Liver (tissue), 3 donors: ENCODE results near the gene S100A2.

Experiments used
- GABPA ChIP-seq, 2 donors: IDR thresholded peaks in 1 of 2; conservative IDR thresholded peaks in 1 of 2; 2 replicates each; pipeline ENCODE4 v1.6.1; 2016; ENCODE audit warnings: antibody characterized with exemption in 2 of 2, mild to moderate bottlenecking in 1 of 2, moderate library complexity in 1 of 2
- TF ChIP-seq, protein P1 (sequence below): fragments of 150-350 bp; IDR thresholded peaks from 2 replicates; pipeline ENCODE4 v1.5.1; 2017; ENCODE audit warnings: improper control_type of control experiment, low read depth, low read length; ENCODE audit not compliant: missing input control
- TF ChIP-seq, protein P2 (sequence below): IDR thresholded peaks from 2 replicates; pipeline ENCODE4 v1.6.1; 2016; ENCODE audit warnings: antibody characterized with exemption, mild to moderate bottlenecking
- donor health status: healthy.
- donor health status: healthy.

DNA sequence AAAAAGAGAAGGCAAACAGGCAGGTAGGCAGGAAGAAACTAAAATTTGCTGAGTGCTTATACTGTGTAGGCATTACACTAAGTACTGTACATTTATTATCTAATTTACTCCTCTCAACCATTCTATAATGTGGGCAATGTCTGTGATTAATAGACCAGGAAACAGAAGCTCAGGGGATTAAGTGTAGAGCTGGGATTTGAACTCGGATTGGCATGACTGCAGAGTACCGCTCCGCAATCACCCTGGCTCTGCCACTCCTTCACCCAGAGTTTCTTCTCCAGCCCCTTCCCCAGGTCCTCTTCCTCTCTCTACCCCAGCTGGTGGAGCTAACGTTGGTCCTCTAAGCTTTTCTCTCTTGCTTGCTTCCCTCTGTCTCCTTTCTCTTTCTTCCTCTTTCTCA is 11.5 kb upstream of the S100A2 start:
- TF ChIP-seq, protein P1, sequence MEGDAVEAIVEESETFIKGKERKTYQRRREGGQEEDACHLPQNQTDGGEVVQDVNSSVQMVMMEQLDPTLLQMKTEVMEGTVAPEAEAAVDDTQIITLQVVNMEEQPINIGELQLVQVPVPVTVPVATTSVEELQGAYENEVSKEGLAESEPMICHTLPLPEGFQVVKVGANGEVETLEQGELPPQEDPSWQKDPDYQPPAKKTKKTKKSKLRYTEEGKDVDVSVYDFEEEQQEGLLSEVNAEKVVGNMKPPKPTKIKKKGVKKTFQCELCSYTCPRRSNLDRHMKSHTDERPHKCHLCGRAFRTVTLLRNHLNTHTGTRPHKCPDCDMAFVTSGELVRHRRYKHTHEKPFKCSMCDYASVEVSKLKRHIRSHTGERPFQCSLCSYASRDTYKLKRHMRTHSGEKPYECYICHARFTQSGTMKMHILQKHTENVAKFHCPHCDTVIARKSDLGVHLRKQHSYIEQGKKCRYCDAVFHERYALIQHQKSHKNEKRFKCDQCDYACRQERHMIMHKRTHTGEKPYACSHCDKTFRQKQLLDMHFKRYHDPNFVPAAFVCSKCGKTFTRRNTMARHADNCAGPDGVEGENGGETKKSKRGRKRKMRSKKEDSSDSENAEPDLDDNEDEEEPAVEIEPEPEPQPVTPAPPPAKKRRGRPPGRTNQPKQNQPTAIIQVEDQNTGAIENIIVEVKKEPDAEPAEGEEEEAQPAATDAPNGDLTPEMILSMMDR = no peak
- TF ChIP-seq GABPA (IDR thresholded peaks at IDR 0.05 in 1 of 2, conservative IDR thresholded peaks at IDR 0.05 in 1 of 2) = no peak
- TF ChIP-seq, protein P2, sequence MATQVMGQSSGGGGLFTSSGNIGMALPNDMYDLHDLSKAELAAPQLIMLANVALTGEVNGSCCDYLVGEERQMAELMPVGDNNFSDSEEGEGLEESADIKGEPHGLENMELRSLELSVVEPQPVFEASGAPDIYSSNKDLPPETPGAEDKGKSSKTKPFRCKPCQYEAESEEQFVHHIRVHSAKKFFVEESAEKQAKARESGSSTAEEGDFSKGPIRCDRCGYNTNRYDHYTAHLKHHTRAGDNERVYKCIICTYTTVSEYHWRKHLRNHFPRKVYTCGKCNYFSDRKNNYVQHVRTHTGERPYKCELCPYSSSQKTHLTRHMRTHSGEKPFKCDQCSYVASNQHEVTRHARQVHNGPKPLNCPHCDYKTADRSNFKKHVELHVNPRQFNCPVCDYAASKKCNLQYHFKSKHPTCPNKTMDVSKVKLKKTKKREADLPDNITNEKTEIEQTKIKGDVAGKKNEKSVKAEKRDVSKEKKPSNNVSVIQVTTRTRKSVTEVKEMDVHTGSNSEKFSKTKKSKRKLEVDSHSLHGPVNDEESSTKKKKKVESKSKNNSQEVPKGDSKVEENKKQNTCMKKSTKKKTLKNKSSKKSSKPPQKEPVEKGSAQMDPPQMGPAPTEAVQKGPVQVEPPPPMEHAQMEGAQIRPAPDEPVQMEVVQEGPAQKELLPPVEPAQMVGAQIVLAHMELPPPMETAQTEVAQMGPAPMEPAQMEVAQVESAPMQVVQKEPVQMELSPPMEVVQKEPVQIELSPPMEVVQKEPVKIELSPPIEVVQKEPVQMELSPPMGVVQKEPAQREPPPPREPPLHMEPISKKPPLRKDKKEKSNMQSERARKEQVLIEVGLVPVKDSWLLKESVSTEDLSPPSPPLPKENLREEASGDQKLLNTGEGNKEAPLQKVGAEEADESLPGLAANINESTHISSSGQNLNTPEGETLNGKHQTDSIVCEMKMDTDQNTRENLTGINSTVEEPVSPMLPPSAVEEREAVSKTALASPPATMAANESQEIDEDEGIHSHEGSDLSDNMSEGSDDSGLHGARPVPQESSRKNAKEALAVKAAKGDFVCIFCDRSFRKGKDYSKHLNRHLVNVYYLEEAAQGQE = no peak
